ENCODE results near the gene USP17L29.
"Not testable (repeated sequence)": the region's sequence is repeated elsewhere in the genome, so short reads cannot be mapped to it uniquely, and the experiment has no call there.

Gene USP17L29, protein sequence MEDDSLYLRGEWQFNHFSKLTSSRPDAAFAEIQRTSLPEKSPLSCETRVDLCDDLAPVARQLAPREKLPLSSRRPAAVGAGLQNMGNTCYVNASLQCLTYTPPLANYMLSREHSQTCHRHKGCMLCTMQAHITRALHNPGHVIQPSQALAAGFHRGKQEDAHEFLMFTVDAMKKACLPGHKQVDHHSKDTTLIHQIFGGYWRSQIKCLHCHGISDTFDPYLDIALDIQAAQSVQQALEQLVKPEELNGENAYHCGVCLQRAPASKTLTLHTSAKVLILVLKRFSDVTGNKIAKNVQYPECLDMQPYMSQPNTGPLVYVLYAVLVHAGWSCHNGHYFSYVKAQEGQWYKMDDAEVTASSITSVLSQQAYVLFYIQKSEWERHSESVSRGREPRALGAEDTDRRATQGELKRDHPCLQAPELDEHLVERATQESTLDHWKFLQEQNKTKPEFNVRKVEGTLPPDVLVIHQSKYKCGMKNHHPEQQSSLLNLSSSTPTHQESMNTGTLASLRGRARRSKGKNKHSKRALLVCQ

DNA sequence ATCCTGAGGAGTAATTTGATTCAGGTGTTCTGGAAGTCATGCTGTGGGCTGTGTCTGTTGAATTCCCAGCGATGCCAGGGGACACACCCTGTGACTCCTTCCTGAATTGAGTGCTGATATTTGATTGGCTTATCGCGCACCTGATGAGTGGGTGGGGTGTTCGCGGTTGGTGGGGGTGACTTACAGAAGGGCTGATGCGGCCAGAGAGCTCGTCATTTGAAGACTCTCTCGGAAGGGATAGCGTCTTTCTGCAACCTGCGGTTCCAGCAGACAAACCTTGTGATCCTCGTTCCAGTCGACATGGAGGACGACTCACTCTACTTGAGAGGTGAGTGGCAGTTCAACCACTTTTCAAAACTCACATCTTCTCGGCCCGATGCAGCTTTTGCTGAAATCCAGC is at the start of gene USP17L29:
TSS of gene USP17L29 (plus strand) at position 301 of the 400 bp plus-strand sequence. CDS start at position 301, 0 bp downstream.
- DNase-seq (ENCODE audit: low read depth in 2 of 2) = not testable (repeated sequence)

DNA sequence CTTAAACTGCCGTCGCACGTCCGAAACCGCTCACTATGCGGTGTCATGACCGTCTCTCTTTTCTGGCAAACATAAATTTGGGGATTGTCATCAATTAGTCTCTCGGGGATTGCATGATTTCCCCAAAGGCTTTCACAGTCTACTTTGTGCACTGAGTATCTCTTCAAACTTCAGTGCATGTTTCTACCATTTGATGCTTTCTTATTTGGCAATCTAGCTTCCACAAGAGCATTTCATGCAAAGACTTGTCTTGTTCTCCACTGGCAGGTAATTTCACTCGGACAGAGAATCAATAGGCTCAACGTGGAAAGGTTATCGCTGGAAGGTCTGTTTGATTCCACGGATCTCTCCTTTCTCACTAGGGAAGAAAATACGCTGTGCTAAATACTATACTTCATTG is 29.2 kb upstream of the USP17L29 start:
- not testable (repeated sequence) for DNase-seq (ENCODE audit: low read depth in 2 of 2)

DNA sequence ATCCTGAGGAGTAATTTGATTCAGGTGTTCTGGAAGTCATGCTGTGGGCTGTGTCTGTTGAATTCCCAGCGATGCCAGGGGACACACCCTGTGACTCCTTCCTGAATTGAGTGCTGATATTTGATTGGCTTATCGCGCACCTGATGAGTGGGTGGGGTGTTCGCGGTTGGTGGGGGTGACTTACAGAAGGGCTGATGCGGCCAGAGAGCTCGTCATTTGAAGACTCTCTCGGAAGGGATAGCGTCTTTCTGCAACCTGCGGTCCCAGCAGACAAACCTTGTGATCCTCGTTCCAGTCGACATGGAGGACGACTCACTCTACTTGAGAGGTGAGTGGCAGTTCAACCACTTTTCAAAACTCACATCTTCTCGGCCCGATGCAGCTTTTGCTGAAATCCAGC is 28.6 kb upstream of the USP17L29 start, which contains the start of gene USP17L24:
TSS of gene USP17L24 (plus strand) at position 301 of the 400 bp plus-strand sequence. CDS start at position 301, 0 bp downstream.
- DNase-seq (ENCODE audit: low read depth in 2 of 2) = not testable (repeated sequence)

DNA sequence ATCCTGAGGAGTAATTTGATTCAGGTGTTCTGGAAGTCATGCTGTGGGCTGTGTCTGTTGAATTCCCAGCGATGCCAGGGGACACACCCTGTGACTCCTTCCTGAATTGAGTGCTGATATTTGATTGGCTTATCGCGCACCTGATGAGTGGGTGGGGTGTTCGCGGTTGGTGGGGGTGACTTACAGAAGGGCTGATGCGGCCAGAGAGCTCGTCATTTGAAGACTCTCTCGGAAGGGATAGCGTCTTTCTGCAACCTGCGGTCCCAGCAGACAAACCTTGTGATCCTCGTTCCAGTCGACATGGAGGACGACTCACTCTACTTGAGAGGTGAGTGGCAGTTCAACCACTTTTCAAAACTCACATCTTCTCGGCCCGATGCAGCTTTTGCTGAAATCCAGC is 23.8 kb upstream of the USP17L29 start, which contains the start of gene USP17L25:
TSS of gene USP17L25 (plus strand) at position 301 of the 400 bp plus-strand sequence. CDS start at position 301, 0 bp downstream.
- not testable (repeated sequence) for DNase-seq (ENCODE audit: low read depth in 2 of 2)

DNA sequence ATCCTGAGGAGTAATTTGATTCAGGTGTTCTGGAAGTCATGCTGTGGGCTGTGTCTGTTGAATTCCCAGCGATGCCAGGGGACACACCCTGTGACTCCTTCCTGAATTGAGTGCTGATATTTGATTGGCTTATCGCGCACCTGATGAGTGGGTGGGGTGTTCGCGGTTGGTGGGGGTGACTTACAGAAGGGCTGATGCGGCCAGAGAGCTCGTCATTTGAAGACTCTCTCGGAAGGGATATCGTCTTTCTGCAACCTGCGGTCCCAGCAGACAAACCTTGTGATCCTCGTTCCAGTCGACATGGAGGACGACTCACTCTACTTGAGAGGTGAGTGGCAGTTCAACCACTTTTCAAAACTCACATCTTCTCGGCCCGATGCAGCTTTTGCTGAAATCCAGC is 19.1 kb upstream of the USP17L29 start, which contains the start of gene USP17L26:
TSS of gene USP17L26 (plus strand) at position 301 of the 400 bp plus-strand sequence. CDS start at position 301, 0 bp downstream.
- not testable (repeated sequence) for DNase-seq (ENCODE audit: low read depth in 2 of 2)

DNA sequence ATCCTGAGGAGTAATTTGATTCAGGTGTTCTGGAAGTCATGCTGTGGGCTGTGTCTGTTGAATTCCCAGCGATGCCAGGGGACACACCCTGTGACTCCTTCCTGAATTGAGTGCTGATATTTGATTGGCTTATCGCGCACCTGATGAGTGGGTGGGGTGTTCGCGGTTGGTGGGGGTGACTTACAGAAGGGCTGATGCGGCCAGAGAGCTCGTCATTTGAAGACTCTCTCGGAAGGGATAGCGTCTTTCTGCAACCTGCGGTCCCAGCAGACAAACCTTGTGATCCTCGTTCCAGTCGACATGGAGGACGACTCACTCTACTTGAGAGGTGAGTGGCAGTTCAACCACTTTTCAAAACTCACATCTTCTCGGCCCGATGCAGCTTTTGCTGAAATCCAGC is 14.3 kb upstream of the USP17L29 start, which contains the start of gene USP17L5:
TSS of gene USP17L5 (plus strand) at position 301 of the 400 bp plus-strand sequence. CDS start at position 301, 0 bp downstream.
- DNase-seq (ENCODE audit: low read depth in 2 of 2) = not testable (repeated sequence)

DNA sequence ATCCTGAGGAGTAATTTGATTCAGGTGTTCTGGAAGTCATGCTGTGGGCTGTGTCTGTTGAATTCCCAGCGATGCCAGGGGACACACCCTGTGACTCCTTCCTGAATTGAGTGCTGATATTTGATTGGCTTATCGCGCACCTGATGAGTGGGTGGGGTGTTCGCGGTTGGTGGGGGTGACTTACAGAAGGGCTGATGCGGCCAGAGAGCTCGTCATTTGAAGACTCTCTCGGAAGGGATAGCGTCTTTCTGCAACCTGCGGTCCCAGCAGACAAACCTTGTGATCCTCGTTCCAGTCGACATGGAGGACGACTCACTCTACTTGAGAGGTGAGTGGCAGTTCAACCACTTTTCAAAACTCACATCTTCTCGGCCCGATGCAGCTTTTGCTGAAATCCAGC is 9.6 kb upstream of the USP17L29 start, which contains the start of gene USP17L27:
TSS of gene USP17L27 (plus strand) at position 301 of the 400 bp plus-strand sequence. CDS start at position 301, 0 bp downstream.
- DNase-seq (ENCODE audit: low read depth in 2 of 2) = not testable (repeated sequence)

DNA sequence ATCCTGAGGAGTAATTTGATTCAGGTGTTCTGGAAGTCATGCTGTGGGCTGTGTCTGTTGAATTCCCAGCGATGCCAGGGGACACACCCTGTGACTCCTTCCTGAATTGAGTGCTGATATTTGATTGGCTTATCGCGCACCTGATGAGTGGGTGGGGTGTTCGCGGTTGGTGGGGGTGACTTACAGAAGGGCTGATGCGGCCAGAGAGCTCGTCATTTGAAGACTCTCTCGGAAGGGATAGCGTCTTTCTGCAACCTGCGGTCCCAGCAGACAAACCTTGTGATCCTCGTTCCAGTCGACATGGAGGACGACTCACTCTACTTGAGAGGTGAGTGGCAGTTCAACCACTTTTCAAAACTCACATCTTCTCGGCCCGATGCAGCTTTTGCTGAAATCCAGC is 4.8 kb upstream of the USP17L29 start, which contains the start of gene USP17L28:
TSS of gene USP17L28 (plus strand) at position 301 of the 400 bp plus-strand sequence. CDS start at position 301, 0 bp downstream.
- not testable (repeated sequence) for DNase-seq (ENCODE audit: low read depth in 2 of 2)

DNA sequence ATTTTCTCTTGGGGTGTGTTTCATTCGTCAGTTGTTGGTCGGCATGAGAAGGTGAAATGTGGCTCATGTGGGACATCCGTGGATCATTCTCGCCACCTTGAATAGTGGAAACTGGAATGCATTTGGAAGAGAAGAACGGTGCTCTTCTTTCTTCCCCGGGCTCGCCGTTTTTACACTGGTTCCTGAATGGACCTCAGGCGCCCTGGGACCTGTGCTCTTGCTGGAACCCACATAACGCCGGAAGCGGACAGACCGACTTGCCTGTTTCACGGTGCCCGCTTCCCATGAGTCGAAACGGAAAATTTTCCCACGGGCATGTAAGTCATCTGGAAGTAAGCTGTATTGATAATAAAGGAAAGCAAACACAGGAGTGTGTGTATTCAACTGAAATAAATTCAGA is 2.6 kb upstream of the USP17L29 start:
- not testable (repeated sequence) for DNase-seq (ENCODE audit: low read depth in 2 of 2)

DNA sequence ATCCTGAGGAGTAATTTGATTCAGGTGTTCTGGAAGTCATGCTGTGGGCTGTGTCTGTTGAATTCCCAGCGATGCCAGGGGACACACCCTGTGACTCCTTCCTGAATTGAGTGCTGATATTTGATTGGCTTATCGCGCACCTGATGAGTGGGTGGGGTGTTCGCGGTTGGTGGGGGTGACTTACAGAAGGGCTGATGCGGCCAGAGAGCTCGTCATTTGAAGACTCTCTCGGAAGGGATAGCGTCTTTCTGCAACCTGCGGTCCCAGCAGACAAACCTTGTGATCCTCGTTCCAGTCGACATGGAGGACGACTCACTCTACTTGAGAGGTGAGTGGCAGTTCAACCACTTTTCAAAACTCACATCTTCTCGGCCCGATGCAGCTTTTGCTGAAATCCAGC is 9.4 kb downstream of the USP17L29 start, which contains the start of gene USP17L30:
TSS of gene USP17L30 (plus strand) at position 301 of the 400 bp plus-strand sequence. CDS start at position 301, 0 bp downstream.
- DNase-seq (ENCODE audit: low read depth in 2 of 2) = not testable (repeated sequence)

DNA sequence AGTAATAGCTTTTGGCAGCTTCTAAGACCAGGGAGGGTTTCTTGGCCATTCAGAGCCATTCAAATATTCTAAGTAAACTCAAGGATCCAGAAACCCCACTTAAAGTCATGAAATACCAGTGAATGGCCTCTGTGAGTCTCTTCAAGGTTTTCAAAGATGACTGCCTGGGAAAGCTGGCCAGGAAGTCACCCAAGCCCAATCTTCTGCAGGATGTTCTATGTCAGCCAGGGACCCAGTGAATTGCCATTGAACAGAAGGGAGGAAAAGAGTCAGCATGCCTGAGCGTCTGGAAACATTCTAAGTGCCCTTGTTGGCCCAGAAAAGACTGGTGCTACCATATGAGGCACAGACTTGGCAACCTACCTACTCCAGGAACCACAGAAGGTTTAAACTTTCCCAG is 26.4 kb downstream of the USP17L29 start:
- not testable (repeated sequence) for DNase-seq (ENCODE audit: low read depth in 2 of 2)

DNA sequence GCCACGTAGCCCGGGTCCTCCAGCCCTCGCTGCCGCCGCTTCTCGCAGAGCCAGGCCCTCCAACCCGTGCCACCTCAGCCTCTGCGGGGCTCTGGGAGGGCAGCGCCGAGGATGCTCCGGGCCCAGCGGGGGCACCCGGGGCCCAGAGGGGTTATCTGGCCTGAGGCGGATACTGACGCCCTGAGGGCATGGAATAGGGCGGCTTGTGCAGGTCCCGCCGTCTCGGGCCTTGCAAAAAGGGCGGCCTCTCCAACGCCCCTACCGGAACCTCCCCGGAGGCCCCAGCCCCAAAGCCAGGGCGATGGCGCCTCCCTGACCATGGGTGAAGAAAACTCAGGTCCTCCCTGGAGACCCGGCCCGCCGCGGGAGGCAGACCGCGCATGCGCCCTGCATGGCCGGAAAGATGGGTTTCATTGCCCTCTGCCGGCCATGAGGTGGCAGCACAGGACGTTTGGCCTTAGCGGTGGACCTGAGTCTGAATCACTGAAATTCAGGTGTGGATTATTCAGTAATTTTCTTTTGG is 27.6 kb downstream of the USP17L29 start:
- DNase-seq (ENCODE audit: low read depth in 2 of 2) = peak in 1 of 2 donors; percentile 20

DNA sequence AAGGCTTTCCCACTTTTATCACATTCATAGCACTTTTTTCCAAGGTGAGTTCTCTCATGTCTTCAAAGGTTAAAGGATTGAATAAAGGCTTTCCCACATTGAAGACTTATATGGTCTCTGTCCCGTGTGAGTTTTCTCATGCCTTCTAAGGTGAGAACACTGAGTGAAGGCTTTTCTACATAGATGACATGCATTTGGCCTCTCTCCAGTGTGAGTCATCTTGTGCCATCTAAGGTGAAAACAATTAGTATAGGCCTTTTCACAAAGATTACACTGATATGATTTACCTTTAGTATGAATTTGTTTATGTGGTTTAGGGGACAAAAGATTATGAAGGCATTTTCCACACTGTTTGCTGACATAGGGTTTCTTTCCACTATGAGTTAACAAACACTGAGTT is 30.7 kb downstream of the USP17L29 start:
- DNase-seq (ENCODE audit: low read depth in 2 of 2) = no peak

DNA sequence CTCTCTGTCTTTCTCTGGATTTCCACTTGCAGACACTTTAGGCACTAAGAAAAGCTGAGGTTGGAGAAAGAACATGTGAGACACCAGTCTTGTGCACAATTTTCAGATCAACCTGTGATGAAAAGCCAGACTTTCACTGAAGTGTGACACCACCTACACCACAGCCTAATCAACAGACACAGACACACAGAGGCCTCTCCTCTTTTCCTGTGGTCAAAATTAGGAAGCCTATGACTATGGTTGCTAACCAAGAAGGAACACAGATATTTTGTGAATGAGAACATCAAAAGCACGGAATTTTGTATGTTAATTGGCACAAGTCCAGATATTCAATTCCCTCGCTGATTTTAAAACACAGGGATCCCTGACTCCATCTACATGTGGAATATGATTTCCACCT is 35.6 kb downstream of the USP17L29 start:
- DNase-seq (ENCODE audit: low read depth in 2 of 2) = not testable (repeated sequence)

All from stimulated activated CD8-positive, alpha-beta memory T cell treated with anti-CD3 and anti-CD28 coated beads, Interleukin-7, amount 100 ng/mL, for 1 hour (primary cell).